AG09319 (cell line): ENCODE measurements around the gene KIF5B.

Source experiments
- DNase-seq: peaks from one replicate; pipeline ENCODE4 v3.0.0-alpha.2; 2010; ENCODE audit warnings: low read depth; ENCODE audit errors: extremely low read depth
- TF ChIP-seq, protein P1 (sequence below): IDR thresholded peaks from 2 replicates; pipeline ENCODE4 v1.5.1; 2011; ENCODE audit warnings: low read depth, mild to moderate bottlenecking, inconsistent platforms, low read length, moderate library complexity

Gene KIF5B

GRCh38 chr10:32093650-32094049, 37.4 kb upstream of the KIF5B start:
- TF ChIP-seq, protein P1, sequence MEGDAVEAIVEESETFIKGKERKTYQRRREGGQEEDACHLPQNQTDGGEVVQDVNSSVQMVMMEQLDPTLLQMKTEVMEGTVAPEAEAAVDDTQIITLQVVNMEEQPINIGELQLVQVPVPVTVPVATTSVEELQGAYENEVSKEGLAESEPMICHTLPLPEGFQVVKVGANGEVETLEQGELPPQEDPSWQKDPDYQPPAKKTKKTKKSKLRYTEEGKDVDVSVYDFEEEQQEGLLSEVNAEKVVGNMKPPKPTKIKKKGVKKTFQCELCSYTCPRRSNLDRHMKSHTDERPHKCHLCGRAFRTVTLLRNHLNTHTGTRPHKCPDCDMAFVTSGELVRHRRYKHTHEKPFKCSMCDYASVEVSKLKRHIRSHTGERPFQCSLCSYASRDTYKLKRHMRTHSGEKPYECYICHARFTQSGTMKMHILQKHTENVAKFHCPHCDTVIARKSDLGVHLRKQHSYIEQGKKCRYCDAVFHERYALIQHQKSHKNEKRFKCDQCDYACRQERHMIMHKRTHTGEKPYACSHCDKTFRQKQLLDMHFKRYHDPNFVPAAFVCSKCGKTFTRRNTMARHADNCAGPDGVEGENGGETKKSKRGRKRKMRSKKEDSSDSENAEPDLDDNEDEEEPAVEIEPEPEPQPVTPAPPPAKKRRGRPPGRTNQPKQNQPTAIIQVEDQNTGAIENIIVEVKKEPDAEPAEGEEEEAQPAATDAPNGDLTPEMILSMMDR, result no peak
- no peak for DNase-seq

- no peak for DNase-seq
- TF ChIP-seq, protein P1, result no peak
Measured at GRCh38 chr10:32091046-32091445, 34.8 kb upstream of the KIF5B start.

GRCh38 chr10:32084185-32084851, 28.1 kb upstream of the KIF5B start:
- TF ChIP-seq, protein P1, result no peak
- DNase-seq, result no peak

DNA sequence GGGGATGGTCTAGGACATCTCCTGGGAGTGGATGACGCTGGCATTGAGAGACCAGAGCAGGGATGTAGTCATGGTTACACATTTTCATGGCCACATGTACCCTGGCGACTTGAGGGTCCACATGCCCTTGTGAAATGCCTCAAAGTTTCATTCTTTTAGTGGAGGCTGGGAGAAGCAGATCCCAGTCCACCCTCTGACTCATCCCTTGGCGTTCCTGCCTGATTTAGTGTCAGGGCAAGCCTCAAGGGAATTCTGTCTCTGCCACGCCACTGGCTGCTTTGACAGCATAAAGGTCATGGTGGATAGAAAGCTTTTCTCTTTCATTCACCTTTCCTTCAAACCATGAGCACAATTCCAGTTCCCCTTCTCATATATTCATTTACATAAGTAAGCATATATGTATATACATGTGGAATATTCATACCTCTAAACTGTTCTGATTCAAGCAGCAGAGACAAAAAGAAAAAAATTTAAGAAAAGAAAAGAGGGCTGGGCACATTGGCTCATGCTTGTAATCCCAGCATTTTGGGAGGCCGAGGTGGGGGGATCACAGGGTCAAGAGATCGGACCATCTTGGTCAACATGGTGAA, 21.8 kb upstream of the KIF5B start:
- no peak for DNase-seq
- TF ChIP-seq, protein P1, result no peak

DNA sequence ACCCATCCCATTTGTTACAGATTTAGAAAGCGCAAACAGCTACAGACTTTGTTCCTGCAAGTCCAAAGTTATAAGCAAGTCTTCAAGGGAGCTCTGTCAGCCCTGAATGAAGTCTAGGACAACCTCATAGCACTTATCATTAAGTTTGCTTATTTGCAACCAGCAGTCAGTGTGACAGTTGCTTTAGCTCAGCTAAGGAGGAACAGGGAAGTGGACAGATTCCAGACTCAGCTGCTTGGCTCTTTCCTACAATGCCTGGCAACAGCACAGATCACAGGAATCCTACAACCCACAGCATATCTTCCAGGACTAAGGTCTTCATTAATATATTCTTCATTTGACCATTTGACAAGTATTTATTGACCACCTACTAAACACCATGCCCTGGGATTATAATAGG, 17.4 kb upstream of the KIF5B start:
- TF ChIP-seq, protein P1, result no peak
- DNase-seq, result no peak

DNA sequence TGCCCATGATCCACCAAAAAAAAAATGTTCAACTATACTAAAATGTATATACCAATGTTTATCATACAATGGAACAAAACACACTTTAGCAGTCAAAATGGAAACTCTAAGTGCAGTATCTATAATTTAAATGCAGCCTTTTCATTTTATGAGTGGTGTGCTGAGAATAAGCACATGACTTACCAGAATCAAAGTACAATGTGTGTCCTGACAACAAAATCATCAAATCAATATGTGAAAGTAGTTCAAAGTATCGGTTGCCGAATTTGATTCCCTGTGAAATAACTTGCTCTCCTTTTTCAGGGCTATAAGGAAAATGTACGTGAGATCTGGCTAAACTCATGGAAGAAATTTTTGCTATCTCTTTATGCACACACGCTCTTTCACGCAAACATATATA, 16.9 kb upstream of the KIF5B start:
- DNase-seq, result no peak
- TF ChIP-seq, protein P1, result no peak

DNA sequence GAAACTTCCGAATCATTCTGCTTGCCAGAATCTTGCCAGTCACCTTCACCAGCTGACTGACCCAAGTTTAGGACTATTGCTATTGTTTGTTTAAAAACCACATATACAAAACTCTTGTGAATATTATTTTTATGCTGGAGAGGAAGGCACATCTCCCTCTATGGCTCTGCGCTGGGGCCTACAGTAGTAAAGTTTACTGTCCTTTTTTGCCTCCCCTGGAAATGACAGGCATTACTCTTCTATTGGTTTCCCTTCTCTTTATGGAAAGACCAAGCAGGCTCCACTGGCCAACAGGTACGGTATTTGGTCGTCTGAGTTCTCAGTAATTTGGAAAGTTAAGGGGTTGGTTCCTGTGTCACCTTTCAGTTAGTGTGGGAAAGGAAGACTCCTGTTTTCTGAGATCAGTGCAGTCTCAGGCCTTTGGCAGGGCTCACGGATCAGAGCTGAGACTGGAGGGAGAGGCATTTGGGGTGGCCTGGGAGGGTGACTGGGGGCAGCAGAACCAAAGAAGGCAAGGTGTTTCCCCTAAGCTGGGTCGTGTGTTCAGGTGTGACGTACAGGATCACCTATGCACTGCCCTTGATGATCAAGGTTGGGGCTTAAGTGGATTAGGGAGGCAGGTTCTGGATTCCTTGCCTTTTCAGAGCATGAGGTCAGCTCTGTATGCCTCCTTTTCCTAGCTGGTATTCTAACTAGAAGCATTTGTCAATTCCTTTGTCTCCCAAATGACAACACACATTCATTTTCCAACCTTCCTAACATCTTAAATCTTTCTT, 16.0 kb upstream of the KIF5B start:
- no peak for DNase-seq
- TF ChIP-seq, protein P1, result no peak
